T-helper 9 cell (primary cell): ENCODE results near the gene LTB4R2.
"Not testable (repeated sequence)": the region's sequence is repeated elsewhere in the genome, so short reads cannot be mapped to it uniquely, and the experiment has no call there.

Experiments
- DNase-seq: peaks from one replicate; pipeline ENCODE4 v3.0.0-alpha.2; 2020

The LTB4R2 gene

GRCh38 chr14:24340606-24341005 lies 30.7 kb downstream of the LTB4R2 start:
- DNase-seq = no peak

- no peak for DNase-seq
Observed at GRCh38 chr14:24342889-24343288, 32.9 kb downstream of the LTB4R2 start.

GRCh38 chr14:24343795-24344660 lies 34.1 kb downstream of the LTB4R2 start:
- no peak for DNase-seq

- no peak for DNase-seq
Observed at GRCh38 chr14:24347134-24347533, 37.2 kb downstream of the LTB4R2 start.

GRCh38 chr14:24348186-24348585 lies 38.2 kb downstream of the LTB4R2 start:
- no peak for DNase-seq

GRCh38 chr14:24349742-24350141 lies 39.8 kb downstream of the LTB4R2 start:
- DNase-seq = no peak

GRCh38 chr14:24351517-24351916 lies 41.6 kb downstream of the LTB4R2 start:
- DNase-seq = no peak

GRCh38 chr14:24353559-24354481 lies 43.9 kb downstream of the LTB4R2 start:
- no peak for DNase-seq

- not testable (repeated sequence) for DNase-seq
Observed at GRCh38 chr14:24354482-24354825, 44.5 kb downstream of the LTB4R2 start.

GRCh38 chr14:24355009-24355408 lies 45.1 kb downstream of the LTB4R2 start:
- no peak for DNase-seq

- no peak for DNase-seq
Observed at GRCh38 chr14:24356208-24356607, 46.3 kb downstream of the LTB4R2 start.

GRCh38 chr14:24360281-24360680 lies 50.3 kb downstream of the LTB4R2 start:
- DNase-seq = no peak

- DNase-seq = no peak
Observed at GRCh38 chr14:24361326-24361725, 51.4 kb downstream of the LTB4R2 start.
